Activated CD8-positive, alpha-beta T cell treated with anti-CD3 and anti-CD28 coated beads for 36 hours (primary cell): Measurements from ENCODE around the gene EVI5L. TPM values are rescaled to one million over a fixed set of nuclear protein-coding genes. Genes with fewer than 3 reads are reported as not detected.

Source experiments
- ATAC-seq: fragments of 200-7000 bp; cut with Tn5 transposase; one replicate; pipeline ENCODE4 v1.10.0; 2021; ENCODE audit warnings: mild to moderate bottlenecking, moderate library complexity
- CTCF ChIA-PET: fragments of 350-600 bp; sonication (Branson Sonifier 250); formaldehyde crosslinking; loops from one replicate; lab custom pipeline; 2021; ENCODE audit warnings: antibody characterized with exemption; lab: Charles Lee
- POLR2A ChIA-PET: fragments of 350-600 bp; sonication (Branson Sonifier 250); formaldehyde crosslinking; loops from one replicate; lab custom pipeline; 2021; ENCODE audit warnings: antibody characterized with exemption; lab: Charles Lee
- DNase-seq: peaks from one replicate; pipeline ENCODE4 v3.0.0-alpha.2; 2020
- H3K27ac Mint-ChIP-seq: one replicate; pipeline ENCODE4 v1.8.0; 2021; ENCODE audit warnings: mild to moderate bottlenecking, mixed read lengths
- H3K27me3 Mint-ChIP-seq: one replicate; pipeline ENCODE4 v1.8.0; 2021; ENCODE audit warnings: mixed read lengths
- H3K36me3 Mint-ChIP-seq: one replicate; pipeline ENCODE4 v1.8.0; 2021; ENCODE audit warnings: low read depth, mixed read lengths
- H3K4me1 Mint-ChIP-seq: one replicate; pipeline ENCODE4 v1.8.0; 2021; ENCODE audit warnings: low read depth, mixed read lengths
- H3K4me3 Mint-ChIP-seq: one replicate; pipeline ENCODE4 v1.8.0; 2021; ENCODE audit warnings: mild to moderate bottlenecking, moderate library complexity, mixed read lengths
- H3K9me3 Mint-ChIP-seq: one replicate; pipeline ENCODE4 v1.8.0; 2021; ENCODE audit warnings: mixed read lengths
- intact Hi-C: fragments of 100-400 bp; cut with micrococcal nuclease; formaldehyde crosslinking; loops from one replicate; pipeline ENCODE4 v1.10.0; 2022
- total RNA-seq, 2 experiments: library from RNA; stranded (reverse); gene quantifications; one replicate each; pipeline ENCODE4 v1.2.3, GENCODE V29; 2021
- TF ChIP-seq, protein P1 (sequence below): fragments of 200-600 bp; IDR thresholded peaks from one replicate; pipeline ENCODE4 v1.8.0; 2022; ENCODE audit warnings: antibody characterized with exemption, mild to moderate bottlenecking

The EVI5L gene
- total RNA-seq, 2 experiments from 2014 or later = 3.4 to 3.9 TPM

DNA sequence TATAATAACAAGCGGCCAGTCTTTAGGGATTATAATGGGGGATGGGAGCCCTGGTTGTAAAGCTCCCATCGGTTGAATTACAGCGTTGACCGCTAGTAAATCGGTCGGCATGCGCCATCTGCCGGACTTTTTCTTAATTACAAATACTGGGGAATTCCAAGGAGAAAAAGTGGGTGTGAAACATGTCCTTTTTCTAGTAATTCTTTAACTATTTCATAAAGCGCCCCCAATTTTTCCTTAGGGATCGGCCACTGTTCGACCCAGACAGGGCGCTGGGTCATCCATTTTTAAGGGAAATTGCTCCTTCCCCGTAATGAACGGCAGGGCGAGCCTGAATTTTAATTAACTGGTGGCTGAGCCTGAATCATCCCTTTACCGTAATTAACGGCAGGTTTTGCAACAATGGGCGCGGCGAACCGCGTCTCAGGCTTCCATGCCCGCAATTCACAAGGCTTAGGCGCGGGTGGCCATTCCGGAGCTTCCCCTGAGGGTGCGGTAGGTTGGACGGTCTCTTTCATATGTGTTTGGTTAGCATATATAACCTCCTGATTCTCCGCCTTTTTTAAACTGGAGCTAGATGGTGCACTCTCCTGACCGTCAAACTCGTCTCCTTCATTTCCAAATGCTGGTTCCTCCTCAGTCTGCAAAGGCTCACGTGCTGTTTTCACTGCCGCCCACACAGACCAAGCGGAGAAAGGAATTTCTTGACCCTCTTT lies 30.2 kb upstream of the EVI5L start:
- POLR2A ChIA-PET = interaction anchor here (0.6 to 1.7 kb wide), 6 partner anchors 16 to 121 kb away, joined by 3 to 4 read pairs (median 3); no protein-coding TSS in a partner anchor
- Mint-ChIP-seq H3K4me1 (peaks cover 7% of the 10 kb centered on the region), H3K4me3 (peak overlapping the region; percentile 27), H3K9me3 (no peaks in the 10 kb centered on the region), H3K27ac (no peak overlapping the region), H3K36me3 (no peaks in the 10 kb centered on the region), H3K27me3 (peaks cover 42% of the 10 kb centered on the region)
- ATAC-seq = peak; percentile 68
- CTCF ChIA-PET = interaction anchor here (0.6 to 4.3 kb wide), 35 partner anchors 8 to 445 kb away, joined by 3 to 50 read pairs (median 4); partner anchors contain the start of genes MCEMP1, MCOLN1, STXBP2 and TRAPPC5
- intact Hi-C loops = loop anchor here (5.0 to 10.0 kb wide), 5 partner anchors 55 to 435 kb away; partner anchors contain the start of genes CD209 and TRAPPC5
- TF ChIP-seq, protein P1, sequence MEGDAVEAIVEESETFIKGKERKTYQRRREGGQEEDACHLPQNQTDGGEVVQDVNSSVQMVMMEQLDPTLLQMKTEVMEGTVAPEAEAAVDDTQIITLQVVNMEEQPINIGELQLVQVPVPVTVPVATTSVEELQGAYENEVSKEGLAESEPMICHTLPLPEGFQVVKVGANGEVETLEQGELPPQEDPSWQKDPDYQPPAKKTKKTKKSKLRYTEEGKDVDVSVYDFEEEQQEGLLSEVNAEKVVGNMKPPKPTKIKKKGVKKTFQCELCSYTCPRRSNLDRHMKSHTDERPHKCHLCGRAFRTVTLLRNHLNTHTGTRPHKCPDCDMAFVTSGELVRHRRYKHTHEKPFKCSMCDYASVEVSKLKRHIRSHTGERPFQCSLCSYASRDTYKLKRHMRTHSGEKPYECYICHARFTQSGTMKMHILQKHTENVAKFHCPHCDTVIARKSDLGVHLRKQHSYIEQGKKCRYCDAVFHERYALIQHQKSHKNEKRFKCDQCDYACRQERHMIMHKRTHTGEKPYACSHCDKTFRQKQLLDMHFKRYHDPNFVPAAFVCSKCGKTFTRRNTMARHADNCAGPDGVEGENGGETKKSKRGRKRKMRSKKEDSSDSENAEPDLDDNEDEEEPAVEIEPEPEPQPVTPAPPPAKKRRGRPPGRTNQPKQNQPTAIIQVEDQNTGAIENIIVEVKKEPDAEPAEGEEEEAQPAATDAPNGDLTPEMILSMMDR = peak; percentile 82
- peak; percentile 67 for DNase-seq

DNA sequence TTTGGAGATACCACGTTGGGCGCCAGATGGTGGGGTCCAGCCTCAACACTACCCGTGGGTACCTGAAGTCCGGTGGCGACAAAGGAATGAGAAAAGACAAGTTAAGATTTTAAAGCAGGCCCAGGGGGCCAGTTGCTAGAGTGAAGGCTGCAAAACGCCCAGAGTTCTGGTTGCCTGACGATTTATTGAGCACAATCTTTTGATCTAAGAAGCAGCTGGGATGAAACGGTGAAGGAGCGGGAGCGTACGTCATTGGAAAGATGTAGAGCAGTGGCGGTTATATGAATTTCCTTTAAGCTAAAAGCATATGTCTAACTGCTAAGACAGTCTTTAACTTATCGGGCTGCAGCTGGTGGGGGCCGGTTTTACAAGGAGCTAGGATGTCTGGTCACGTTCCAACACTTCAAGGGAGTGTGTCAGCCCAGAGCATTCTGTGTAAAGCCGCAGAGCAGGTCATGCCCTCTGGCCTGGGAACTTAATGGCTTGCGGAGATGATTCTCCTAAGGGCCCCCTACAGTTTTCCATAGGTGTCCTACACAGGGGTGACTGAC lies 28.9 kb upstream of the EVI5L start:
- no peak overlapping the region for H3K27ac Mint-ChIP-seq
- no peak overlapping the region for H3K4me3 Mint-ChIP-seq
- H3K9me3 Mint-ChIP-seq = no peaks in the 10 kb centered on the region
- ATAC-seq (no peak), DNase-seq (no peak)
- POLR2A ChIA-PET = interaction anchor here (0.6 to 1.4 kb wide), 5 partner anchors 10 to 413 kb away, joined by 3 to 6 read pairs (median 3); no protein-coding TSS in a partner anchor
- intact Hi-C loops = loop anchor here (10.0 kb wide), 1 partner anchor 436 kb away; no protein-coding TSS in a partner anchor
- CTCF ChIA-PET = interaction anchor here (0.9 to 4.3 kb wide), 8 partner anchors 17 to 232 kb away, joined by 3 to 50 read pairs (median 10); partner anchors contain the start of gene TRAPPC5
- no peaks in the 10 kb centered on the region for H3K36me3 Mint-ChIP-seq
- H3K4me1 Mint-ChIP-seq = peaks cover 7% of the 10 kb centered on the region
- TF ChIP-seq, protein P1 = no peak
- H3K27me3 Mint-ChIP-seq = peaks cover 48% of the 10 kb centered on the region

- TF ChIP-seq, protein P1 = no peak
- ATAC-seq = no peak
These were observed 23.8 kb upstream of the EVI5L start for GRCh38 chr19:7806234-7806633.

GRCh38 chr19:7806876-7807275 lies 23.1 kb upstream of the EVI5L start:
- Mint-ChIP-seq H3K36me3 (peaks cover 4% of the 10 kb centered on the region), H3K27ac (no peak overlapping the region), H3K27me3 (peaks cover 38% of the 10 kb centered on the region), H3K4me1 (peaks cover 13% of the 10 kb centered on the region), H3K4me3 (no peak overlapping the region), H3K9me3 (peaks cover 5% of the 10 kb centered on the region)
- DNase-seq (no peak), ATAC-seq (no peak)
- TF ChIP-seq, protein P1 = no peak
- ChIA-PET POLR2A (interaction anchor here (0.8 to 1.0 kb wide), 3 partner anchors 19 to 115 kb away, joined by 3 read pairs; no protein-coding TSS in a partner anchor), CTCF (interaction anchor here (1.0 to 1.4 kb wide), 5 partner anchors 126 to 239 kb away, joined by 3 to 5 read pairs (median 4); partner anchors contain the start of gene TRAPPC5)
- intact Hi-C loops = loop anchor here (10.0 kb wide), 1 partner anchor 442 kb away; no protein-coding TSS in a partner anchor

More at GRCh38 chr19:7806234-7806633, 23.8 kb upstream of the EVI5L start:
- intact Hi-C loops = loop anchor here (10.0 kb wide), 1 partner anchor 441 kb away; no protein-coding TSS in a partner anchor
- H3K4me1 Mint-ChIP-seq = peaks cover 13% of the 10 kb centered on the region
- DNase-seq = no peak
- H3K36me3 Mint-ChIP-seq = peaks cover 4% of the 10 kb centered on the region
- H3K27me3 Mint-ChIP-seq = peaks cover 40% of the 10 kb centered on the region
- ChIA-PET CTCF (interaction anchor here (1.2 to 1.4 kb wide), 3 partner anchors 125 to 238 kb away, joined by 4 to 5 read pairs (median 4); partner anchors contain the start of gene TRAPPC5), POLR2A (interaction anchor here (0.8 kb wide), 1 partner anchor 19 kb away, joined by 3 read pairs; no protein-coding TSS in a partner anchor)
- H3K9me3 Mint-ChIP-seq = peaks cover 5% of the 10 kb centered on the region
- H3K27ac Mint-ChIP-seq = no peak overlapping the region
- no peak overlapping the region for H3K4me3 Mint-ChIP-seq
